Ovary (tissue), 9 donors: ENCODE data around the gene FAM193B. TPM values are rescaled to one million over a fixed set of nuclear protein-coding genes. Genes with fewer than 3 reads are reported as not detected.

ENCODE experiments used
- DNase-seq, 5 donors: peaks; one replicate each; pipeline ENCODE4 v3.0.0-alpha.2; 2019 to 2020
- H3K27ac ChIP-seq, 2 donors: fragments of 200-600 bp; one replicate each; pipeline versions ENCODE4 v1.5.1 to v1.8.0; 2019 to 2022
- H3K27me3 ChIP-seq: fragments of 200-600 bp; one replicate; pipeline ENCODE4 v1.8.0; 2022
- H3K36me3 ChIP-seq: fragments of 200-600 bp; sonication (generic); one replicate; pipeline ENCODE4 v1.5.1; 2019
- H3K4me1 ChIP-seq: one replicate; pipeline ENCODE4 v1.8.1; 2013; ENCODE audit warnings: mild to moderate bottlenecking, moderate library complexity; ENCODE audit not compliant: insufficient read depth
- H3K4me3 ChIP-seq: fragments of 200-600 bp; sonication (generic); one replicate; pipeline ENCODE4 v1.5.1; 2017
- H3K9me3 ChIP-seq, 2 donors: fragments of 200-600 bp in 1 of 2; sonication (generic) in 1 of 2; one replicate each; pipeline versions ENCODE4 v1.5.1 to v1.8.1; 2013 to 2019; ENCODE audit warnings: mild to moderate bottlenecking in 1 of 2, moderate library complexity in 1 of 2
- CTCF ChIP-seq, 3 donors: fragments of 450-650 bp in 2 of 3; fragments of 200-600 bp in 1 of 3; IDR thresholded peaks; one replicate each; pipeline versions ENCODE4 v1.5.1 to v1.8.0; 2016 to 2022; ENCODE audit warnings: antibody characterized with exemption in 3 of 3, mild to moderate bottlenecking in 1 of 3
- EP300 ChIP-seq: sonication (generic); formaldehyde crosslinking; IDR thresholded peaks from one replicate; pipeline ENCODE4 v1.6.1; 2017; ENCODE audit warnings: antibody characterized with exemption
- POLR2A ChIP-seq: fragments of 450-650 bp; IDR thresholded peaks from one replicate; pipeline ENCODE4 v1.6.1; 2017; ENCODE audit warnings: antibody characterized with exemption, mild to moderate bottlenecking, moderate library complexity
- WGBS, 3 donors: extraction: QIAGEN DNeasy Blood & Tissue Kit in 1 of 3; methylation state at CpG; one replicate each; pipeline versions ENCODE4 v1.1.5 to v1.1.7; 2013 to 2017; 5-methylcytosine and 5-hydroxymethylcytosine counted together
- intact Hi-C, 4 donors: fragments of 100-400 bp; cut with DNase I; formaldehyde crosslinking; loops; one replicate each; pipeline versions ENCODE4 v1.11.0 to v1.15.1; 2022 to 2023
- polyA plus RNA-seq, 2 donors: library from polyadenylated mRNA; stranded (reverse); fragments of 200-250 nt in 1 of 2; fragments of 350-450 nt in 1 of 2; fragmentation: Illumina TruSeq in 1 of 2; extraction: RNeasy Lipid Tissue Mini Kit (QIAGEN cat#74804) in 1 of 2; gene quantifications; one replicate each; pipeline ENCODE4 v1.2.3, GENCODE V29; 2013 to 2014
- total RNA-seq, 7 donors: library from RNA; depleted of rRNA in 2 of 7; stranded (reverse); fragments of >200 nt in 2 of 7; fragmentation: NEBNext Ultra II Directional in 3 of 7; extraction: Animal tissue kit (Norgen Biotek cat#: 25700) in 3 of 7; gene quantifications; one replicate each; pipeline versions ENCODE4 v1.1.0 to v1.2.4, GENCODE V29; 2016 to 2023
- donor health status: DM: no; HTN: no; CAD: no; lungs with moderate emphysema.
- donor health status: DM: no; HTN: no; CAD: no.
- donor health status: Bipolar disorder and iron deficiency.
- donor health status: DM: yes; HTN: yes; CAD: no.
- donor health status: DM: no; HTN: no; CAD: no.
- donor health status: DM: yes; HTN: yes; CAD: no.

The FAM193B gene
- total and polyA plus RNA-seq, 9 donors, result 14.8 to 77.6 (median 64.3) TPM

- peak in 1 of 5 donors; percentile 3 for DNase-seq
- TF ChIP-seq CTCF (IDR thresholded peaks at IDR 0.05) (no peak), EP300 (no peak), POLR2A (no peak)
- Histone ChIP-seq H3K27ac (no peak overlapping the region), H3K9me3 (no peaks in the 10 kb centered on the region), H3K4me1 (peaks cover 5% of the 10 kb centered on the region), H3K4me3 (no peak overlapping the region), H3K36me3 (no peaks in the 10 kb centered on the region), H3K27me3 (no peaks in the 10 kb centered on the region)
- WGBS, 3 donors, result 77 to 82% (median 82%) methylated on average over 3 of the region's 3 CpGs
- intact Hi-C loops, result no loop called here
Observed at GRCh38 chr5:177520271-177520670, 34.1 kb downstream of the FAM193B start.

- TF ChIP-seq EP300, result no peak
- no peak for TF ChIP-seq CTCF (IDR thresholded peaks at IDR 0.05)
- TF ChIP-seq POLR2A, result no peak
- intact Hi-C loops, result no loop called here
- no peak overlapping the region for H3K27ac ChIP-seq
- H3K4me3 ChIP-seq, result no peak overlapping the region
- H3K9me3 ChIP-seq, result no peaks in the 10 kb centered on the region
- no peaks in the 10 kb centered on the region for H3K36me3 ChIP-seq
- H3K4me1 ChIP-seq, result peaks cover 5% of the 10 kb centered on the region
- 71 to 84% (median 74%) methylated on average over 13 of the region's 13 CpGs for WGBS, 3 donors
- no peaks in the 10 kb centered on the region for H3K27me3 ChIP-seq
- DNase-seq, result peak in 1 of 5 donors; percentile 16
Observed at GRCh38 chr5:177519463-177520235, 34.7 kb downstream of the FAM193B start.

- TF ChIP-seq CTCF (IDR thresholded peaks at IDR 0.05), result no peak
- TF ChIP-seq EP300, result no peak
- TF ChIP-seq POLR2A, result peak; percentile 24
- peaks cover 5% of the 10 kb centered on the region for H3K4me1 ChIP-seq
- H3K4me3 ChIP-seq, result peak within 1 kb of the TSS; percentile 88
- intact Hi-C loops, result no loop called here
- peak; percentile 95 to 98 (median 96) for DNase-seq
- no peaks in the 10 kb centered on the region for H3K36me3 ChIP-seq
- H3K27ac ChIP-seq, result peak within 1 kb of the TSS; percentile 16 to 69
- no peaks in the 10 kb centered on the region for H3K9me3 ChIP-seq
- 0 to 1% (median 0%) methylated on average over 83 to 96 of the region's 96 CpGs for WGBS, 3 donors
- H3K27me3 ChIP-seq, result no peaks in the 10 kb centered on the region
Observed at GRCh38 chr5:177516601-177517568, 37.5 kb downstream of the FAM193B start, which contains the start of gene DDX41. TSS of gene DDX41 (minus strand) at chr5:177516961. CDS start at chr5:177516945, 16 bp downstream.

GRCh38 chr5:177515580-177515979 lies 38.8 kb downstream of the FAM193B start:
- no peak overlapping the region for H3K4me3 ChIP-seq
- H3K36me3 ChIP-seq, result no peaks in the 10 kb centered on the region

More at GRCh38 chr5:177515580-177515979, 38.8 kb downstream of the FAM193B start:
- Histone ChIP-seq H3K27ac (no peak overlapping the region), H3K4me1 (peaks cover 5% of the 10 kb centered on the region), H3K27me3 (no peaks in the 10 kb centered on the region), H3K9me3 (no peaks in the 10 kb centered on the region)
- no peak for TF ChIP-seq POLR2A
- TF ChIP-seq CTCF (IDR thresholded peaks at IDR 0.05), result no peak
- no peak for TF ChIP-seq EP300
- intact Hi-C loops, result no loop called here
- WGBS, 3 donors, result 86 to 89% (median 87%) methylated on average over 7 of the region's 7 CpGs
- no peak for DNase-seq
